Liver (tissue), 3 donors: ENCODE measurements around the gene TERB1.

Experiments used
- ATF3 ChIP-seq: IDR thresholded peaks from 2 replicates; pipeline ENCODE4 v1.6.1; 2016; ENCODE audit warnings: antibody characterized with exemption
- CTCF ChIP-seq: fragments of 150-350 bp; IDR thresholded peaks from 2 replicates; pipeline ENCODE4 v1.5.1; 2017; ENCODE audit warnings: improper control_type of control experiment, low read depth, low read length; ENCODE audit not compliant: missing input control
- EGR1 ChIP-seq, 2 donors: IDR thresholded peaks; 2 replicates each; pipeline ENCODE4 v1.6.1; 2016 to 2018; ENCODE audit warnings: antibody characterized with exemption in 2 of 2, low read depth in 2 of 2
- FOXA1 ChIP-seq: IDR thresholded peaks from 2 replicates; pipeline ENCODE4 v1.6.1; 2016; ENCODE audit warnings: antibody characterized with exemption
- GABPA ChIP-seq, 2 donors: IDR thresholded peaks in 1 of 2; conservative IDR thresholded peaks in 1 of 2; 2 replicates each; pipeline ENCODE4 v1.6.1; 2016; ENCODE audit warnings: antibody characterized with exemption in 2 of 2, mild to moderate bottlenecking in 1 of 2, moderate library complexity in 1 of 2
- HNF4A ChIP-seq, 2 donors: conservative IDR thresholded peaks; 2 replicates each; pipeline ENCODE4 v1.6.1; 2016; ENCODE audit warnings: antibody characterized with exemption in 2 of 2, mild to moderate bottlenecking in 2 of 2
- JUND ChIP-seq, 2 donors: IDR thresholded peaks; 2 replicates each; pipeline ENCODE4 v1.6.1; 2016; ENCODE audit warnings: antibody characterized with exemption in 2 of 2
- MAX ChIP-seq: IDR thresholded peaks from 2 replicates; pipeline ENCODE4 v1.6.1; 2016; ENCODE audit warnings: antibody characterized with exemption
- NR2F2 ChIP-seq: IDR thresholded peaks from 2 replicates; pipeline ENCODE4 v1.6.1; 2016; ENCODE audit warnings: antibody characterized with exemption
- RAD21 ChIP-seq, 2 donors: IDR thresholded peaks; 2 replicates each; pipeline ENCODE4 v1.6.1; 2016; ENCODE audit warnings: antibody characterized with exemption in 2 of 2, mild to moderate bottlenecking in 2 of 2
- REST ChIP-seq: IDR thresholded peaks from 2 replicates; pipeline ENCODE4 v1.6.1; 2016; ENCODE audit warnings: antibody characterized with exemption, mild to moderate bottlenecking
- SP1 ChIP-seq: IDR thresholded peaks from 2 replicates; pipeline ENCODE4 v1.6.1; 2018; ENCODE audit warnings: antibody characterized with exemption, mild to moderate bottlenecking
- TAF1 ChIP-seq: conservative IDR thresholded peaks from 2 replicates; pipeline ENCODE4 v1.6.1; 2016; ENCODE audit warnings: antibody characterized with exemption, mild to moderate bottlenecking
- YY1 ChIP-seq: IDR thresholded peaks from 2 replicates; pipeline ENCODE4 v1.6.1; 2016; ENCODE audit warnings: antibody characterized with exemption, mild to moderate bottlenecking
- donor health status: healthy.
- donor health status: healthy.

GRCh38 chr16:66712512-66712911, 88.9 kb downstream of the TERB1 start:
- TF ChIP-seq REST (no peak), CTCF (no peak), ATF3 (no peak), FOXA1 (no peak), EGR1 (IDR thresholded peaks at IDR 0.05; ENCODE audit: low read depth in 2 of 2) (no peak), YY1 (no peak), HNF4A (conservative IDR thresholded peaks at IDR 0.05) (no peak), MAX (no peak), RAD21 (IDR thresholded peaks at IDR 0.05) (no peak), TAF1 (no peak), JUND (IDR thresholded peaks at IDR 0.05) (no peak), SP1 (no peak), GABPA (IDR thresholded peaks at IDR 0.05 in 1 of 2, conservative IDR thresholded peaks at IDR 0.05 in 1 of 2) (no peak), NR2F2 (no peak)
